ENCODE measurements around the gene LRRC28. TPM values are rescaled to one million over a fixed set of nuclear protein-coding genes. Genes with fewer than 3 reads are reported as not detected.
A peak's percentile ranks its signal among the peaks of the same experiment; 100 is the strongest.

Gene LRRC28
- total RNA-seq, 1 experiment from 2014 or later = 10.6 TPM

- CTCF ChIA-PET = interaction anchor here (0.6 to 2.2 kb wide), 6 partner anchors 9 to 449 kb away, joined by 3 to 9 read pairs (median 4); no protein-coding TSS in a partner anchor
- Mint-ChIP-seq H3K36me3 (ENCODE audit: insufficient read depth, unreplicated experiment) (no peaks in the 10 kb centered on the region), H3K27ac (ENCODE audit: low read depth, unreplicated experiment) (peak overlapping the region; percentile 58), H3K4me1 (ENCODE audit: insufficient read depth, unreplicated experiment) (peaks cover 16% of the 10 kb centered on the region), H3K9me3 (ENCODE audit: unreplicated experiment) (no peaks in the 10 kb centered on the region), H3K27me3 (ENCODE audit: insufficient read depth, unreplicated experiment) (no peaks in the 10 kb centered on the region), H3K4me3 (ENCODE audit: unreplicated experiment) (no peak overlapping the region)
- BruUV-seq (replicated peaks) = no TSS peak
- POLR2A ChIA-PET = interaction anchor here (0.7 to 3.1 kb wide), 15 partner anchors 9 to 402 kb away, joined by 3 to 24 read pairs (median 5); partner anchors contain the start of gene LRRC28
- DNase-seq (ENCODE audit: unreplicated experiment) = peak; percentile 91
- TF ChIP-seq CTCF (IDR thresholded peaks at IDR 0.05; ENCODE audit: unreplicated experiment) = no peak
- intact Hi-C loops (cut with micrococcal nuclease) = no loop called here
Observed at GRCh38 chr15:99305761-99306505, 54.7 kb downstream of the LRRC28 start.

- no TSS peak for BruUV-seq (replicated peaks)
- H3K9me3 Mint-ChIP-seq (ENCODE audit: unreplicated experiment) = no peaks in the 10 kb centered on the region
- POLR2A ChIA-PET = interaction anchor here (0.7 to 3.1 kb wide), 13 partner anchors 9 to 401 kb away, joined by 3 to 24 read pairs (median 5); partner anchors contain the start of gene LRRC28
- TF ChIP-seq CTCF (IDR thresholded peaks at IDR 0.05; ENCODE audit: unreplicated experiment) = no peak
- intact Hi-C loops (cut with micrococcal nuclease) = no loop called here
- no peaks in the 10 kb centered on the region for H3K36me3 Mint-ChIP-seq (ENCODE audit: insufficient read depth, unreplicated experiment)
- DNase-seq (ENCODE audit: unreplicated experiment) = no peak
- CTCF ChIA-PET = interaction anchor here (0.6 to 2.2 kb wide), 3 partner anchors 65 to 448 kb away, joined by 3 to 9 read pairs (median 7); no protein-coding TSS in a partner anchor
- H3K4me1 Mint-ChIP-seq (ENCODE audit: insufficient read depth, unreplicated experiment) = peaks cover 16% of the 10 kb centered on the region
- H3K27ac Mint-ChIP-seq (ENCODE audit: low read depth, unreplicated experiment) = peak overlapping the region; percentile 58
- no peaks in the 10 kb centered on the region for H3K27me3 Mint-ChIP-seq (ENCODE audit: insufficient read depth, unreplicated experiment)
- no peak overlapping the region for H3K4me3 Mint-ChIP-seq (ENCODE audit: unreplicated experiment)
Observed at GRCh38 chr15:99306694-99307338, 55.5 kb downstream of the LRRC28 start.

- H3K4me3 Mint-ChIP-seq (ENCODE audit: unreplicated experiment) = no peak overlapping the region
- no peak overlapping the region for H3K27ac Mint-ChIP-seq (ENCODE audit: low read depth, unreplicated experiment)
- CTCF ChIA-PET = no interaction called here
- H3K4me1 Mint-ChIP-seq (ENCODE audit: insufficient read depth, unreplicated experiment) = peaks cover 16% of the 10 kb centered on the region
- POLR2A ChIA-PET = interaction anchor here (0.7 kb wide), 1 partner anchor 64 kb away, joined by 3 read pairs; no protein-coding TSS in a partner anchor
- no TSS peak for BruUV-seq (replicated peaks)
- no peaks in the 10 kb centered on the region for H3K27me3 Mint-ChIP-seq (ENCODE audit: insufficient read depth, unreplicated experiment)
- H3K9me3 Mint-ChIP-seq (ENCODE audit: unreplicated experiment) = peaks cover 5% of the 10 kb centered on the region
- TF ChIP-seq CTCF (IDR thresholded peaks at IDR 0.05; ENCODE audit: unreplicated experiment) = no peak
- DNase-seq (ENCODE audit: unreplicated experiment) = no peak
- H3K36me3 Mint-ChIP-seq (ENCODE audit: insufficient read depth, unreplicated experiment) = no peaks in the 10 kb centered on the region
- intact Hi-C loops (cut with micrococcal nuclease) = no loop called here
Observed at GRCh38 chr15:99307735-99308134, 56.5 kb downstream of the LRRC28 start.

GRCh38 chr15:99310745-99311144, 59.5 kb downstream of the LRRC28 start:
- POLR2A ChIA-PET = interaction anchor here (1.1 kb wide), 1 partner anchor 144 kb away, joined by 3 read pairs; no protein-coding TSS in a partner anchor
- Mint-ChIP-seq H3K9me3 (ENCODE audit: unreplicated experiment) (peaks cover 11% of the 10 kb centered on the region), H3K4me1 (ENCODE audit: insufficient read depth, unreplicated experiment) (peaks cover 16% of the 10 kb centered on the region), H3K27ac (ENCODE audit: low read depth, unreplicated experiment) (no peak overlapping the region), H3K27me3 (ENCODE audit: insufficient read depth, unreplicated experiment) (no peaks in the 10 kb centered on the region), H3K36me3 (ENCODE audit: insufficient read depth, unreplicated experiment) (no peaks in the 10 kb centered on the region), H3K4me3 (ENCODE audit: unreplicated experiment) (no peak overlapping the region)
- BruUV-seq (replicated peaks) = no TSS peak
- DNase-seq (ENCODE audit: unreplicated experiment) = no peak
- no peak for TF ChIP-seq CTCF (IDR thresholded peaks at IDR 0.05; ENCODE audit: unreplicated experiment)
- CTCF ChIA-PET = no interaction called here
- intact Hi-C loops (cut with micrococcal nuclease) = no loop called here

All from MCF 10A (cell line).